Erythroblast (primary cell): ENCODE data around the gene HOXA7.

Source experiments
- GATA1 ChIP-seq: IDR thresholded peaks from 2 replicates; pipeline ENCODE4 v1.6.1; 2011; ENCODE audit warnings: low read depth, mild to moderate bottlenecking, control low read depth, low read length, moderate library complexity
- POLR2A ChIP-seq: IDR thresholded peaks from 2 replicates; pipeline ENCODE4 v1.6.1; 2011; ENCODE audit warnings: mild to moderate bottlenecking, low read length

- TF ChIP-seq POLR2A (no peak), GATA1 (no peak)
These were observed 2.1 kb downstream of the HOXA7 start for GRCh38 chr7:27154369-27154768.
